SK-N-SH treated with all-trans-retinoic acid at 6 μM for 48 hours (cell line): ENCODE data around the gene TMEM131.

ENCODE experiments used
- ZFP30 ChIP-seq: fragments of 450-650 bp; formaldehyde crosslinking; IDR thresholded peaks from 2 replicates; pipeline ENCODE4 v1.5.0; 2022; ENCODE audit warnings: mild to moderate bottlenecking, moderate library complexity
- TF ChIP-seq, protein P1 (sequence below): fragments of 250-450 bp; sonication (Bioruptor Pico); IDR thresholded peaks from 2 replicates; pipeline ENCODE4 v1.8.0; 2020; ENCODE audit warnings: mild to moderate bottlenecking, moderate library complexity, borderline replicate concordance
- TF ChIP-seq, protein P2 (sequence below): fragments of 250-450 bp; sonication (Bioruptor Pico); IDR thresholded peaks from 2 replicates; pipeline ENCODE4 v1.5.1; 2020; ENCODE audit warnings: low read depth, mild to moderate bottlenecking, moderate library complexity

DNA sequence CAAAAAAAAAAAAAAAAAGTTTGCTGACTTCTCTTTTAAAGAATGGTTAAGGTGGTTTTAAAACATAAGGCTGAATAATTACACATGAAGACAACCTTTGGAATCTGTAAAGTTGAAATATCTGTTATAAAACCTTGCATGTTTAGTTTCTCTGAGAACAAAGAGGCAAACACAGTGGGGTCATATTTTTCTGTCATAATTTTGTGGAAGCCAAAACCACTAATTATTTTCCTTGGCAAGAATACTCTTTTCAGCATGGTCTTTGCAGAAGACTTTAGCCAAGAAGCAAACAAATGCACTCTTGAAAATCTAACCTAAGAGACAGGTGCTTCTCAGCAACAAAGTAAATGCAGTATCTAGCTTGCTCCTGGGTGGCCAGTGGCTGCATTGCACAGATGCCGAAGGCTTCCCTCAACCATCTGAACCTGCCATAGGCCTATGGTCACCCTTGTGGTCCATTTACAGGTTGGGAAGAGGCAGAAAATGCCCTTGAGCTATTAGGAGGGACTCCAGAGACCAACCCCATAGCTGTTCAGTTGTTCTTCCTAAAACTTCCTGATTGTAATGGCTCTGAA, 237.5 kb downstream of the TMEM131 start:
- no peak for TF ChIP-seq ZFP30 (CRISPR knock-in tag)
- TF ChIP-seq, protein P1, sequence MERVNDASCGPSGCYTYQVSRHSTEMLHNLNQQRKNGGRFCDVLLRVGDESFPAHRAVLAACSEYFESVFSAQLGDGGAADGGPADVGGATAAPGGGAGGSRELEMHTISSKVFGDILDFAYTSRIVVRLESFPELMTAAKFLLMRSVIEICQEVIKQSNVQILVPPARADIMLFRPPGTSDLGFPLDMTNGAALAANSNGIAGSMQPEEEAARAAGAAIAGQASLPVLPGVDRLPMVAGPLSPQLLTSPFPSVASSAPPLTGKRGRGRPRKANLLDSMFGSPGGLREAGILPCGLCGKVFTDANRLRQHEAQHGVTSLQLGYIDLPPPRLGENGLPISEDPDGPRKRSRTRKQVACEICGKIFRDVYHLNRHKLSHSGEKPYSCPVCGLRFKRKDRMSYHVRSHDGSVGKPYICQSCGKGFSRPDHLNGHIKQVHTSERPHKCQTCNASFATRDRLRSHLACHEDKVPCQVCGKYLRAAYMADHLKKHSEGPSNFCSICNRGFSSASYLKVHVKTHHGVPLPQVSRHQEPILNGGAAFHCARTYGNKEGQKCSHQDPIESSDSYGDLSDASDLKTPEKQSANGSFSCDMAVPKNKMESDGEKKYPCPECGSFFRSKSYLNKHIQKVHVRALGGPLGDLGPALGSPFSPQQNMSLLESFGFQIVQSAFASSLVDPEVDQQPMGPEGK (CRISPR knock-in tag), result no peak
- TF ChIP-seq, protein P2, sequence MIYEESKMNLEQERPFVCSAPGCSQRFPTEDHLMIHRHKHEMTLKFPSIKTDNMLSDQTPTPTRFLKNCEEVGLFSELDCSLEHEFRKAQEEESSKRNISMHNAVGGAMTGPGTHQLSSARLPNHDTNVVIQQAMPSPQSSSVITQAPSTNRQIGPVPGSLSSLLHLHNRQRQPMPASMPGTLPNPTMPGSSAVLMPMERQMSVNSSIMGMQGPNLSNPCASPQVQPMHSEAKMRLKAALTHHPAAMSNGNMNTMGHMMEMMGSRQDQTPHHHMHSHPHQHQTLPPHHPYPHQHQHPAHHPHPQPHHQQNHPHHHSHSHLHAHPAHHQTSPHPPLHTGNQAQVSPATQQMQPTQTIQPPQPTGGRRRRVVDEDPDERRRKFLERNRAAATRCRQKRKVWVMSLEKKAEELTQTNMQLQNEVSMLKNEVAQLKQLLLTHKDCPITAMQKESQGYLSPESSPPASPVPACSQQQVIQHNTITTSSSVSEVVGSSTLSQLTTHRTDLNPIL (CRISPR knock-in tag), result no peak
